DMS 273 (cell line): ENCODE data around the gene LPCAT2.

Experiments used
- DNase-seq: peaks from one replicate; lab custom pipeline; 2025; ENCODE audit not compliant: unreplicated experiment; lab: John Stamatoyannopoulos, UW

Gene LPCAT2, protein sequence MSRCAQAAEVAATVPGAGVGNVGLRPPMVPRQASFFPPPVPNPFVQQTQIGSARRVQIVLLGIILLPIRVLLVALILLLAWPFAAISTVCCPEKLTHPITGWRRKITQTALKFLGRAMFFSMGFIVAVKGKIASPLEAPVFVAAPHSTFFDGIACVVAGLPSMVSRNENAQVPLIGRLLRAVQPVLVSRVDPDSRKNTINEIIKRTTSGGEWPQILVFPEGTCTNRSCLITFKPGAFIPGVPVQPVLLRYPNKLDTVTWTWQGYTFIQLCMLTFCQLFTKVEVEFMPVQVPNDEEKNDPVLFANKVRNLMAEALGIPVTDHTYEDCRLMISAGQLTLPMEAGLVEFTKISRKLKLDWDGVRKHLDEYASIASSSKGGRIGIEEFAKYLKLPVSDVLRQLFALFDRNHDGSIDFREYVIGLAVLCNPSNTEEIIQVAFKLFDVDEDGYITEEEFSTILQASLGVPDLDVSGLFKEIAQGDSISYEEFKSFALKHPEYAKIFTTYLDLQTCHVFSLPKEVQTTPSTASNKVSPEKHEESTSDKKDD

GRCh38 chr16:55508941-55509931, at the start of gene LPCAT2:
TSS of gene LPCAT2 (plus strand) at chr16:55509072. CDS start at chr16:55509182, 110 bp downstream.
- peak; percentile 95 for DNase-seq

GRCh38 chr16:55462241-55462640, 46.6 kb upstream of the LPCAT2 start:
- no peak for DNase-seq

DNA sequence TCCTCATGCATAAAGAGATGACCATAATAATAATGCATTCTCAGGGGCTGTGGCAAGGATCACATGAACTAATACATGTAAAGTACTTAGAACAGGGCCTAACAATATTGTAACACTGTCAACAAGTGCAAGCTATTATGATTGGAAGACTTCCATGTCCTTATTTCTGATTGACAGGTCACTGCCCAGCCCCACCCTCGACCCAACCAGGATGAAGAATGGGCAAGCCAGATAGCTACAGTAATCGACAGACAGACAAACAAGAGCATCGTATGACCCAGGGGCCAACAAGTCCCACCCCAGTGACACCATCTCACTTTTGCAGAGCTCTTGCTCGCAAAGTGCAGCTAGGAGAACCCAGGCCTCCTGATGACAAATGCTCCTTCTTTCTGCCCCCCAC, 44.5 kb upstream of the LPCAT2 start:
- no peak for DNase-seq

GRCh38 chr16:55465077-55465896, 43.6 kb upstream of the LPCAT2 start:
- DNase-seq = peak; percentile 95

- DNase-seq = no peak
Observed at GRCh38 chr16:55466209-55466608, 42.7 kb upstream of the LPCAT2 start.

DNA sequence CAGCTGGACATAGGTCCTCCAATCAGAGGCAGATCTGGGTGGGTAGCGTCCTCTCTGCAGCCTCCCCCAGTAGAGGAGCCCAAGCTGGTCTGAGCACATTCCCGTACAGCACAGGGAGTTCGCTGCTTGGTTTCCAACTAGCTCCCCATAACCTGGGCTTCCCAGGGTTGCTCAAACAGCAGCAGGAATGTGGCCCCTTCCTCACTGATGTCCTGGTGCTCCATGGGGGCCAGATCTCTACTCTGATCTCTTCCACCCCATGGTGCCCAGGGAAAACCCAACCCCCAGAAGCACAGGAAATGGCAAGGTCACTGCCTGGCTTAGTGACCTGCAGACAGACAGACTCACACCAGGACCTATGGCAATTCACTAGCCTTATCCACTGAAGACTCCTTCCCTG, 41.0 kb upstream of the LPCAT2 start:
- no peak for DNase-seq

DNA sequence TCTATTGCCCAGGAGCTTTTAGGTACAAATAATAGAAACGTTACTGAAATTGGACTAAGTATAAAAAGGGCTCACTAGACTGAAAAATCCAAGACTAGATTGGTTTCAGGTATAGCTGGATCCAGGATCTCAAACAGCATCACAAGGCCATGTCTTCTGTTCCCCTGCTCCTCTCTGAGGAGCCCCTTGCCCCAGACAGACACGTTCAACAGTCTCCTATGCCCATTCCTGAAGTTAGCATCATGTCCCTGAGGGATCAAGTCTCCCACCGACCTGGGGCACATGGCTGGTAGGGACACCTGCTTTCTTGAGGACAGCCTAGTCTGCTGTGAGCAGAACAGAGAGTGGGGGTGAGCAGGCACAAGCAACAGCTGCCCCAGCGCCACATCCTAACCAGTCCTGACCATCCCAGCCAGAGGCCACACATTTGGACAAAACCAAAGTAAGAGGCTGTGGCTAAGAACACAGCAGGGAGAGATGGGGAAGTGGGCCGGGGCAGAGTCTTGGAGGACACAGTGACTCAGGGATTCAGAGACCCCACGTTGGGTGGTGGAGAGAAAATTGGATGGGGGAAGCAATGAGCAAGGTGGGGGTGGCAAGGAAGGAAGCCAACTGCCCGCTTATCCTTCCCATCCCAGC, 40.4 kb upstream of the LPCAT2 start:
- no peak for DNase-seq

DNA sequence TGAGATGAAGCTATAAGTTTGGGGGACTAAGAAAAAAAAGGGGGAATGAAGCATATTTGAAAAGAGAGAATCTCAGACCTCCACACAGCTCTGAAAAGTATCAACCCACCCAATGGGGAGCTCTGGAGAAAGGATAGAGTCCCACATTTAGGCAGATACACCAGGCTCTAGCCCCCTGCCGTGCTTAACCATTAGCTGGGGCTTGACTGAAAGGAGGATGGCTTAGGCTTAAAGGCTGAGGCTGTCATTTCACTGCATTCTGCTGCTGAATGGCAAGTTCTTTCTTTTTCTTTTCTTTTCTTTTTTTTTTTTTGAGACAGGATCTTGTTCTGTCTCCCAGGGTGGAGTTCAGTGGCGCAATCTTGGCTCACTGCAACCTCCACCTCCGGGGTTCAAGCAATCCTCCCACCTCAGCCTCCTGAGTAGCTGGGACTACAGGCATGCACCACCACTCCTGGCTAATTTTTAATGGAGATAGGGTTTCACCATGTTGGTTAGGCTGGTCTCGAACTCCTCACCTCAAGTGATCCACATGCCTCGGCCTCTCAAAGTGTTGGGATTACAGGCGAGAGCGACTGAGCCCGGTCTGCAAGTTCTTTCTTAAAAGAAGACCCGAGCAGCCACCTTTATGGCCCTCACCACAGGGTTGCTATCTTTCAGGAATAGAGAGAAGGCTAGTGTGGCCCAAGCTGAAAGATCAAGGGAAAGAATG, 38.9 kb upstream of the LPCAT2 start:
- no peak for DNase-seq

- peak; percentile 91 for DNase-seq
Observed at GRCh38 chr16:55470533-55471371, 38.1 kb upstream of the LPCAT2 start.

- peak; percentile 38 for DNase-seq
Observed at GRCh38 chr16:55471448-55472097, 37.3 kb upstream of the LPCAT2 start.

DNA sequence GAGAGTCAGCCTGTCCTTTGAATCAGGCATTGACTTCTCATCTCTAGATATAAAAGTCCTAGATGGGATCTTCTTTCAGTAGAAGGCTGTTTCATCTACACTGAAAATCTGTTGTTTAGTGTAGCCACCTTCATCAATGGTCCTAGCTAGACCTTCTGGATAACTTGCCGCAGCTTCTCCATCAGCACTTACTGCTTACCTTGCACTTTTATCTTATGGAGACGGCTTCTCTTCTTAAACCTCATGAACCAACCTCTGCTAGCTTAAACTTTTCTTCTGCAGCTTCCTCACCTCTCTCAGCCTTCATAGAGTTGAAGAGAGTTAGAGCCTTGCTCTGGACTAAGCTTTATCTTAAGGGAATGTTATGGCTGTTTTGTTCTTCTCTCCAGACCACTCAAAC, 35.3 kb upstream of the LPCAT2 start:
- DNase-seq = no peak

- no peak for DNase-seq
Observed at GRCh38 chr16:55474821-55475220, 34.1 kb upstream of the LPCAT2 start.

DNA sequence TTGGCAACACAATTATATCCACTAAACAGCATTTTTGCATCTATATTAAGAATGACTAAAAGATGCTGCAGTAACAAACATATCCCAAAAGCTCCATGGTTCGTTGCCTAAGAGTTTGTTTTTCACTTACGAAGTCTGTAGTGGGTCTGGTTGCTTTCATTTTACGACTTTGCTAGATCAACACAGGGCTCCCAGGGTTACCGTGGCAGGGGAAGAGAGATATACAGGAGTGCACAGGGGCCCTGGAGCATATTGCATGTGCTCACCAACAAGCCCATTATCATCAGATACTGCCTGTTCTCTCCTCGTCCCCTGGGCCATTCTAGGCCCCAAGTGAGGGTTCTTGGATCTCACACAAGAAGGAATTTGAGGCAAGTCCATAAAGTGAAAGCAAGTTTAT, 33.0 kb upstream of the LPCAT2 start:
- no peak for DNase-seq

DNA sequence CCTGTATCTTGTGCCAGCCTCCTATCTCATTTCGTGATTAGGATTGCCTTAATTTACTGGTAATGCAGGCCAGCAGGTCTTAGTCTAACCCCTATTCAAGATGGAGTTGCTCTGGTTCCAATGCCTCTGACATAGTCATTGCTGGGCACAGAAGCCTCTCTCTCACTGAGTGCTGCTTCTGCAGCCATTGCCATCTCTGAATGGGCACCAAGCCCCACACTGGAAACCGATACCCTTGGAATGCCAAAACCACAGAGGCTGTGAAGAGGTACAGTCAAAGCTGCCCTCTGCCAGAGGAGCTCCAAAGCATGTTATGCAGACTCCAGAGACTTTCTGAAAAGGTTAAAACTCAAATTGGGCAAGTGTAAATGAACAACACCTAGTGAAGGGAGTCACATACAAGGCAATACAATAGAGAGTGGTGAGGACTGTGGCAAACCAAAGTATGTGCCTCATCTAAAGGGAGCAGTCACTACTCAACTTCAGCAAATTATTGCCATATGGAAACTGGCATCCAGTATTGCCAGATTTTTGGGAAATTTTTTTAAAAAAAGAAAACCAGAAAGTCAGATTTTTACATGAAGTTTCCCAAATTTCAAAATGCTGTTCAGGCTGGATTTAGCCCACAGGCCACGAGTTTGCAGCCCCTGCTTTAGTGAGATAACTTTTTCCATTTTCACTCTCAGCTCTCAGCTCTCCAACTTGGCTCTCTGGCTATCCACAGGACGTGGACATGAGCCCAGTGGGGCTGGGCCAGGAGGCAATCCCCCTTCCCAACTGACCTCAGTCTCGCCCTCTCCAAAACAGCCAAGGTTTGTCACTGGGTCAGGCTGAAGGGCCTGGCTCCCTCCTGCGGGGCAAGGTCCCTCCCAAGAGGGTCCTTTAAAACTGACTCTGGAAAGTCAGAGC, 32.0 kb upstream of the LPCAT2 start:
- peak; percentile 52 for DNase-seq

DNA sequence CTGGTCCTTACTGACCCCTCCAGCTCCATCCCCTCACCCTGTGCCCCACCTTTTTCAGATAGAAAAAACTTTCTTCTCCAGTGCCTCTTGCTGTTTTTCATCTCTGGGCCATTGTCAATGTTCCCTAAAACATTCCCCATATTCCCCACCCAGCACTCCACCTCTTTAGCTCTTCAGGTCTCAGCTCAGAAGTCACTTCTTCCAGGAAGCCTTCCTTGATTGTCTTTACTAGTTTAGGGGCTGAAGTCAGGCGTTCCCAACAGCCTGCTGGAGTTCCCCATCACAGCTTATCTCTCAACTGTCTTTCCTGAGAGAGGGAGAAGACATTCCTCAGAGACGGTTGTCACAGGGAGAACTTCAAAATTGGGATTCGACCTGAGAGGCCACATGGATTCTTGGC, 31.1 kb upstream of the LPCAT2 start:
- DNase-seq = no peak

DNA sequence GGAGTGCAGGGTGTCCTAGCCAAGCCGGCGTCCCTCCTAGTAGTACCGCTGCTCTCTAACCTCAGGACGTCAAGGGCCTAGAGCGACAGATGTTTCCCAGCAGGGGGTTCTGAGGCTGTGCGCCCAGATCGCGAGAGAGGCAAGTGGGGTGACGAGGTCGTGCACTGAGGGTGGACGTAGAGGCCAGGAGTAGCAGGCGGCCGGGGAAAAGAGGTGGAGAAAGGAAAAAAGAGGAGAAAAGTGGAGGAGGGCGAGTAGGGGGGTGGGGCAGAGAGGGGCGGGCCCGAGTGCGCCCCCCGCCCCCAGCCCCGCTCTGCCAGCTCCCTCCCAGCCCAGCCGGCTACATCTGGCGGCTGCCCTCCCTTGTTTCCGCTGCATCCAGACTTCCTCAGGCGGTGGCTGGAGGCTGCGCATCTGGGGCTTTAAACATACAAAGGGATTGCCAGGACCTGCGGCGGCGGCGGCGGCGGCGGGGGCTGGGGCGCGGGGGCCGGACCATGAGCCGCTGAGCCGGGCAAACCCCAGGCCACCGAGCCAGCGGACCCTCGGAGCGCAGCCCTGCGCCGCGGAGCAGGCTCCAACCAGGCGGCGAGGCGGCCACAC, 29.9 kb upstream of the LPCAT2 start, which contains the start of gene MMP2:
Gene MMP2, plus strand, starts transcription at position 372 of the 603 bp plus-strand sequence. CDS start 282 bp downstream, outside the sequence.
- peak; percentile 89 for DNase-seq
